ENCODE measurements around the gene SLC4A2. TPM values are rescaled to one million over a fixed set of nuclear protein-coding genes. Genes with fewer than 3 reads are reported as not detected.
A peak's percentile ranks its signal among the peaks of the same experiment; 100 is the strongest.

The SLC4A2 gene
- polyA plus RNA-seq, 2 donors: 35.7 to 45.5 TPM

DNA sequence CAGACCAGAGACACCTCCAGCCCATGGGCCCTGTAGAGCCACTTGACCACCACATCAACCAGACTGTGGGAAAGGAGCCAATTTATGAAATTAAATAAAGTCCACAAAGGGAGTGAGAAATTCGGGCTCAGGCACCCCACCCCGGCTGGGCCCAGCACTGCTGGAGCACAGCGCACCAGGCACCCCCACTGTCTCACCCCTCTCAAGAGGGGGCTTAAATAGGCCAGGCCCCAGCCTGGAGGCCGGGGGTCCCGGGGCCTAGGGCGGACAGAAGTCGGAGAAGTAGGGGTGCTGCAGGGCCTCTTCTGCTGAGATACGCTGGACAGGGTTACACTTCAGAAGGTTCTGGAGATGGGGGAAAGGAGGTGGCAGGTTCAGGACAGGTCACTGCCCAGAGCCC lies 5.6 kb upstream of the SLC4A2 start:
- Histone ChIP-seq H3K27me3 (ENCODE audit: control insufficient read depth in 1 of 2, insufficient read depth in 2 of 2, low read length in 2 of 2) (no peaks in the 10 kb centered on the region), H3K4me3 (ENCODE audit: low read depth in 1 of 2, low read length in 2 of 2) (no peak overlapping the region), H3K27ac (ENCODE audit: low read depth in 2 of 2, low read length in 1 of 2) (no peak overlapping the region), H3K4me1 (ENCODE audit: control insufficient read depth in 2 of 2, insufficient read depth in 2 of 2, low read length in 1 of 2) (peaks cover 7% of the 10 kb centered on the region in 2 donors), H3K36me3 (ENCODE audit: control insufficient read depth in 2 of 2, insufficient read depth in 2 of 2, low read length in 1 of 2) (peaks cover 0 to 9% of the 10 kb centered on the region in 2 donors), H3K9me3 (ENCODE audit: control insufficient read depth in 2 of 2, insufficient read depth in 1 of 2, low read depth in 1 of 2, low read length in 1 of 2) (no peaks in the 10 kb centered on the region)
- WGBS, 2 donors: 84 to 85% methylated on average over 8 of the region's 8 CpGs

DNA sequence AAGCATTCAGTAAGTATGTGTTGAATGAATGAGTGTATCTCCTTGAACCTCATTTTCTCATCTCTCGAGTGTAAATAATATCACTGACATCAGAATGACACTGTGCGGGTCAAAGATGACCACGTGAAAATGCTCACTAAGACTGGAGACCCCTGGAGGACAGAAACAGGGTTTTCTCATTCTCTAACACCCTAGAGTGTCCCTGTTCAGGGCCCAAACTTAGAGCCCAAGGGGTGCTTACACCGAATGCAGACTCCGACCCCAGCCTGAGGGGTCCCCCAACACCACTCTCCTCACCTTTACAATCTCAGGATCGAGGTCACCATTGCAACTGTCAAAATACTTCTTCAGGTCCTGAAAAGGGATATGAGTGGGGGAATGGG lies 3.1 kb upstream of the SLC4A2 start:
- no peak overlapping the region for H3K27ac ChIP-seq (ENCODE audit: low read depth in 2 of 2, low read length in 1 of 2)
- no peak overlapping the region for H3K4me3 ChIP-seq (ENCODE audit: low read depth in 1 of 2, low read length in 2 of 2)
- peaks cover 0 to 9% of the 10 kb centered on the region in 2 donors for H3K36me3 ChIP-seq (ENCODE audit: control insufficient read depth in 2 of 2, insufficient read depth in 2 of 2, low read length in 1 of 2)
- H3K4me1 ChIP-seq (ENCODE audit: control insufficient read depth in 2 of 2, insufficient read depth in 2 of 2, low read length in 1 of 2): peaks cover 9 to 16% of the 10 kb centered on the region in 2 donors
- no peaks in the 10 kb centered on the region for H3K27me3 ChIP-seq (ENCODE audit: control insufficient read depth in 1 of 2, insufficient read depth in 2 of 2, low read length in 2 of 2)
- WGBS, 2 donors: 83 to 89% methylated on average over 6 of the region's 6 CpGs
- no peaks in the 10 kb centered on the region for H3K9me3 ChIP-seq (ENCODE audit: control insufficient read depth in 2 of 2, insufficient read depth in 1 of 2, low read depth in 1 of 2, low read length in 1 of 2)

GRCh38 chr7:151056666-151057505 lies 2.5 kb upstream of the SLC4A2 start:
- no peaks in the 10 kb centered on the region for H3K27me3 ChIP-seq (ENCODE audit: control insufficient read depth in 1 of 2, insufficient read depth in 2 of 2, low read length in 2 of 2)
- peak overlapping the region; percentile 72 to 84 for H3K4me3 ChIP-seq (ENCODE audit: low read depth in 1 of 2, low read length in 2 of 2)
- H3K9me3 ChIP-seq (ENCODE audit: control insufficient read depth in 2 of 2, insufficient read depth in 1 of 2, low read depth in 1 of 2, low read length in 1 of 2): no peaks in the 10 kb centered on the region
- H3K27ac ChIP-seq (ENCODE audit: low read depth in 2 of 2, low read length in 1 of 2): no peak overlapping the region
- peaks cover 12 to 20% of the 10 kb centered on the region in 2 donors for H3K4me1 ChIP-seq (ENCODE audit: control insufficient read depth in 2 of 2, insufficient read depth in 2 of 2, low read length in 1 of 2)
- peaks cover 0 to 9% of the 10 kb centered on the region in 2 donors for H3K36me3 ChIP-seq (ENCODE audit: control insufficient read depth in 2 of 2, insufficient read depth in 2 of 2, low read length in 1 of 2)
- 27 to 32% methylated on average over 29 of the region's 29 CpGs for WGBS, 2 donors

DNA sequence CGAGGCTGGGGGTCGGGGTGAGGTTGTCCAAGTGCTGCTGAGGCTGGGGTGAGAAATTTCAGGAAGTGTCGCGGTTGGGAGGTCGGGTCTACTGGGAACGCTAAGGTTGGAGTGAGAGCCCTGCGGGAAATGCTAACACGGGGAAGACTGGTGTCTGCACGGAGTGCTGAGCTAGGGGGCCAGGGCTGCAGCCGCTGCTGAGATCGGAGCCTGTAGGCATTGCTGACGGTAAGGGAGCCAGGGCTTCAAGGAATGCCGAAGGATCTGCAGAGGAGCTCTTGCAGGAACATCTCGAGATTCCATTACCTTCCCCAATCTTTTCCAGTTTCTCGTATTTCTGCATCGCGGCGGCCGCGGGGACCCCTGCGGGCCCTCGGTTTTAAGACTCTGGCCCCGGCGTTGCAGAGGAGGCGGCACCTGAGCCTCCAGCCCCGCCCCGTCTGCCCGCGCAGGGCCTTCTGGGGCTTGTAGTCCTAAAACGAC lies 1.8 kb upstream of the SLC4A2 start, which contains the start of gene CDK5:
CDK5 (minus strand) TSS at position 392 of the 483 bp plus-strand sequence; CDS start at position 343, 49 bp downstream.
- Histone ChIP-seq H3K27ac (ENCODE audit: low read depth in 2 of 2, low read length in 1 of 2) (peak within 1 kb of the TSS; percentile 96 to 99), H3K27me3 (ENCODE audit: control insufficient read depth in 1 of 2, insufficient read depth in 2 of 2, low read length in 2 of 2) (no peaks in the 10 kb centered on the region), H3K4me3 (ENCODE audit: low read depth in 1 of 2, low read length in 2 of 2) (peak within 1 kb of the TSS; percentile 72 to 84), H3K9me3 (ENCODE audit: control insufficient read depth in 2 of 2, insufficient read depth in 1 of 2, low read depth in 1 of 2, low read length in 1 of 2) (no peaks in the 10 kb centered on the region), H3K4me1 (ENCODE audit: control insufficient read depth in 2 of 2, insufficient read depth in 2 of 2, low read length in 1 of 2) (peaks cover 16 to 25% of the 10 kb centered on the region in 2 donors), H3K36me3 (ENCODE audit: control insufficient read depth in 2 of 2, insufficient read depth in 2 of 2, low read length in 1 of 2) (peaks cover 0 to 10% of the 10 kb centered on the region in 2 donors)
- 0 to 1% methylated on average over 30 of the region's 30 CpGs for WGBS, 2 donors

DNA sequence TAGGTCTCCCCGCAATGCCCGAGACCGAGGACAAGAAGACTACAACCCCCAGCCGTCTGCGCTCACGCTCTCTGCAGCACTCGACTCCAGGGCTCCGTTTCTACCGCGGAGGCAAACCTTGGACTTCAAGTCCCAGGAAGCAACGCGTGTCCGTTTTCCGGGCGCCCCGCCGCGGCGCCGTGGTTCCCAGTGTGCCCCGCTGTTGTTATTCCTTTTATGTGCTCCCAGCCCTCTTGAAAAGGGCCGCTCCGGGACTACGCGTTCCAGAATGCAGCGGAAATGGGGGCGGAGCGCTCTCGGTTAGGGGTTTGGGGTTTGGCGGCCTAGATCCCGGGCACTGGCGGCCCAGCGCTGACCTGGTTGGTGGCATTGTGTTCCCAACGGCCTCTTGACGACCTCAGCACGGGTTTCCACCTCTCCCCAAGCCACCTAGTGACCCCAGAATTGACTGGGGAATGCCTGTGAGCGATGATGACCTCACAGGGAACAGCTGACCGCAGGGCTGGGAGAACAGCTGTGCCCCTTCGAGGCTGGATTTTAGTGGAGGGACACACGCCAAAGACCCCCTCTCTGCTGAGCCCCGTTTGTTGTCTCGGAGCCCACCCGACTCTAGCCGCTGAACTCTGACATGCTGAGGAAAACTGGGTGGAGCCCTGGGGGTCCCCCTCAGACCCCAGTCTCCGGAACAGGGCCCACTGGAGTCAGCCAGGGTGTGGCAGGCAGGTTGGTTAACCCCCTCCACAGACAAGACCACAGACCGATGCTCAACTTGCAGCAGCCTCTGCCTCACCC lies 1.2 kb upstream of the SLC4A2 start:
- no peaks in the 10 kb centered on the region for H3K9me3 ChIP-seq (ENCODE audit: control insufficient read depth in 2 of 2, insufficient read depth in 1 of 2, low read depth in 1 of 2, low read length in 1 of 2)
- H3K4me1 ChIP-seq (ENCODE audit: control insufficient read depth in 2 of 2, insufficient read depth in 2 of 2, low read length in 1 of 2): peaks cover 16 to 28% of the 10 kb centered on the region in 2 donors
- H3K4me3 ChIP-seq (ENCODE audit: low read depth in 1 of 2, low read length in 2 of 2): peak overlapping the region; percentile 72 to 84
- WGBS, 2 donors: 1% methylated on average over 46 of the region's 46 CpGs
- H3K27me3 ChIP-seq (ENCODE audit: control insufficient read depth in 1 of 2, insufficient read depth in 2 of 2, low read length in 2 of 2): no peaks in the 10 kb centered on the region
- H3K27ac ChIP-seq (ENCODE audit: low read depth in 2 of 2, low read length in 1 of 2): peak overlapping the region; percentile 96 to 99
- H3K36me3 ChIP-seq (ENCODE audit: control insufficient read depth in 2 of 2, insufficient read depth in 2 of 2, low read length in 1 of 2): peaks cover 0 to 10% of the 10 kb centered on the region in 2 donors

DNA sequence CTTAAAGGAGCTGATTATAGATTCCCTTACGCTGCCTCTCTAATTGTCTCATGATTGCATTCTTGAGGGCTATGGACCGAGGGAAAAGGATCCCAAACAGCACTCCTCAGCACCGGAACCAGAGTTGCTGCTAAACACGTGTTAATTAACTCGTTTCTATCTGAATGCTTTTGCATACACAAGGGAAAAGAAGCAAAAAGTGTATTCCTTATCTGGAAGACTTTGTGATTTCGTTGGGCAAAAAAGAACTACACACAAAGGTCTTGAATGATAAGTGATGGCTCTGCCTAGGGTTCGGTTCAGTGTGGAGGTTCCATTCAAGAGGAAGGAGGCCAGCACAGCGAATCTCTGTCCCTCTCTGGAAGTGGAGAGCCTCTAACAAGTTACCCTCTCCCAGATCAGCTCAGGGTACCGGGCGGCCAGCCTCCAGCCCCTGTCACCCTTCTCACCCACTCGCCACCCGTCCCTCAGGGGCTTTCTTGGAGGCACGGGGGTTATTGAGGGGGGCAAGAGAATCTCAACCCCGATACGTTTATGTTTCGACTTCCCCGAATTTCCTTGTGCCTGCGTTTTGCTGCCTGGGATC lies 515 bp upstream of the SLC4A2 start:
- Histone ChIP-seq H3K27ac (ENCODE audit: low read depth in 2 of 2, low read length in 1 of 2) (peak overlapping the region; percentile 96 to 99), H3K4me3 (ENCODE audit: low read depth in 1 of 2, low read length in 2 of 2) (peak overlapping the region; percentile 77 to 84), H3K4me1 (ENCODE audit: control insufficient read depth in 2 of 2, insufficient read depth in 2 of 2, low read length in 1 of 2) (peaks cover 16 to 29% of the 10 kb centered on the region in 2 donors), H3K27me3 (ENCODE audit: control insufficient read depth in 1 of 2, insufficient read depth in 2 of 2, low read length in 2 of 2) (no peaks in the 10 kb centered on the region), H3K9me3 (ENCODE audit: control insufficient read depth in 2 of 2, insufficient read depth in 1 of 2, low read depth in 1 of 2, low read length in 1 of 2) (no peaks in the 10 kb centered on the region), H3K36me3 (ENCODE audit: control insufficient read depth in 2 of 2, insufficient read depth in 2 of 2, low read length in 1 of 2) (peaks cover 0 to 8% of the 10 kb centered on the region in 2 donors)
- whole genome bisulfite sequencing, 2 donors: 3 to 4% methylated on average over 18 of the region's 18 CpGs

DNA sequence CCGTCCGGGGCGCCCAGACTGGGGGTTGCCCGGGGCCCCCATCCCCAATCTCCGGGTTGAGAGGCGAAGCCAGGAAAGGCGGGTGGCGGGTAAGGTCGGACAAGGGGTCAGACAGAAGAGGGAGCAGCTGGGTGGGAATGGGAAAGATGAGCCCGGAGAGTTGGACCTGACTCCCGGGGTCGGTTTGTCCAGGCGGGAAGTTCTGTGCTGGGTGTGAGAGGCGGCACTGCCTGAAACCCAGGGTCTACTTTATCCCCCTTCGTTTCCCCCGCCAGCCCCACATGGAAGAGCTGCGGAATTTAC lies 675 bp downstream of the SLC4A2 start:
- 2% methylated on average over 17 of the region's 17 CpGs for WGBS, 2 donors
- peak overlapping the region; percentile 77 to 84 for H3K4me3 ChIP-seq (ENCODE audit: low read depth in 1 of 2, low read length in 2 of 2)
- peak overlapping the region in 1 of 2 donors; percentile 99 for H3K27ac ChIP-seq (ENCODE audit: low read depth in 2 of 2, low read length in 1 of 2)
- H3K27me3 ChIP-seq (ENCODE audit: control insufficient read depth in 1 of 2, insufficient read depth in 2 of 2, low read length in 2 of 2): no peaks in the 10 kb centered on the region
- peaks cover 16 to 30% of the 10 kb centered on the region in 2 donors for H3K4me1 ChIP-seq (ENCODE audit: control insufficient read depth in 2 of 2, insufficient read depth in 2 of 2, low read length in 1 of 2)
- no peaks in the 10 kb centered on the region for H3K9me3 ChIP-seq (ENCODE audit: control insufficient read depth in 2 of 2, insufficient read depth in 1 of 2, low read depth in 1 of 2, low read length in 1 of 2)
- peaks cover 0 to 13% of the 10 kb centered on the region in 2 donors for H3K36me3 ChIP-seq (ENCODE audit: control insufficient read depth in 2 of 2, insufficient read depth in 2 of 2, low read length in 1 of 2)

- H3K9me3 ChIP-seq (ENCODE audit: control insufficient read depth in 2 of 2, insufficient read depth in 1 of 2, low read depth in 1 of 2, low read length in 1 of 2): no peaks in the 10 kb centered on the region
- H3K4me3 ChIP-seq (ENCODE audit: low read depth in 1 of 2, low read length in 2 of 2): peak overlapping the region; percentile 77 to 84
- WGBS, 2 donors: 9% methylated on average over 20 to 21 of the region's 21 CpGs
- H3K27me3 ChIP-seq (ENCODE audit: control insufficient read depth in 1 of 2, insufficient read depth in 2 of 2, low read length in 2 of 2): no peaks in the 10 kb centered on the region
- peak overlapping the region; percentile 17 to 43 for H3K27ac ChIP-seq (ENCODE audit: low read depth in 2 of 2, low read length in 1 of 2)
- peaks cover 0 to 18% of the 10 kb centered on the region in 2 donors for H3K36me3 ChIP-seq (ENCODE audit: control insufficient read depth in 2 of 2, insufficient read depth in 2 of 2, low read length in 1 of 2)
- H3K4me1 ChIP-seq (ENCODE audit: control insufficient read depth in 2 of 2, insufficient read depth in 2 of 2, low read length in 1 of 2): peaks cover 16 to 30% of the 10 kb centered on the region in 2 donors
These were observed 1.2 kb downstream of the SLC4A2 start for GRCh38 chr7:151060416-151061212.
